MM.1S (cell line): ENCODE measurements around the gene SUSD3.

Source experiments
- DNase-seq: peaks from one replicate; pipeline ENCODE4 v3.0.0-alpha.2; 2015
- H2AFZ ChIP-seq: fragments of 300-600 bp; sonication (generic); 2 replicates; pipeline ENCODE4 v1.6.0; 2016; ENCODE audit warnings: antibody characterized with exemption, low read length
- H3F3A ChIP-seq: fragments of 300-600 bp; sonication (generic); 2 replicates; pipeline ENCODE4 v1.6.1; 2016; ENCODE audit warnings: mild to moderate bottlenecking, antibody characterized with exemption, low read length, moderate library complexity, mixed read lengths; ENCODE audit not compliant: insufficient read depth
- H3K27ac ChIP-seq: fragments of 300-600 bp; sonication (generic); 2 replicates; pipeline ENCODE4 v1.5.1; 2016; ENCODE audit warnings: mild to moderate bottlenecking, low read length
- H3K27me3 ChIP-seq: fragments of 300-600 bp; sonication (generic); replicated peaks from 2 replicates; pipeline ENCODE4 v1.6.0; 2016; ENCODE audit warnings: low read length; ENCODE audit not compliant: insufficient read depth
- H3K36me3 ChIP-seq: fragments of 300-600 bp; sonication (generic); replicated peaks from 2 replicates; pipeline ENCODE4 v1.6.1; 2016; ENCODE audit warnings: mild to moderate bottlenecking, low read length, mixed read lengths; ENCODE audit not compliant: insufficient read depth
- H3K4me1 ChIP-seq: fragments of 300-600 bp; sonication (generic); 2 replicates; pipeline ENCODE4 v1.6.1; 2016; ENCODE audit warnings: low read length, mixed read lengths
- H3K4me2 ChIP-seq: fragments of 300-600 bp; sonication (generic); 2 replicates; pipeline ENCODE4 v1.6.0; 2016; ENCODE audit warnings: low read depth, low read length
- H3K4me3 ChIP-seq: fragments of 300-600 bp; sonication (generic); 2 replicates; pipeline ENCODE4 v1.5.1; 2016; ENCODE audit warnings: low read length, mixed read lengths
- H3K79me2 ChIP-seq: fragments of 300-600 bp; sonication (generic); 2 replicates; pipeline ENCODE4 v1.6.1; 2016; ENCODE audit warnings: mixed run types, low read length, mixed read lengths
- H3K9ac ChIP-seq: fragments of 300-600 bp; sonication (generic); 2 replicates; pipeline ENCODE4 v1.6.1; 2016; ENCODE audit warnings: low read length, mixed read lengths
- H3K9me2 ChIP-seq: fragments of 300-600 bp; sonication (generic); replicated peaks from 2 replicates; pipeline ENCODE4 v1.6.1; 2016; ENCODE audit warnings: mild to moderate bottlenecking, low read length, mixed read lengths; ENCODE audit not compliant: insufficient read depth
- H3K9me3 ChIP-seq: fragments of 300-600 bp; sonication (generic); replicated peaks from 2 replicates; pipeline ENCODE4 v1.6.1; 2016; ENCODE audit warnings: mild to moderate bottlenecking, low read length, mixed read lengths; ENCODE audit not compliant: insufficient read depth
- H4K20me1 ChIP-seq: fragments of 300-600 bp; sonication (generic); 2 replicates; pipeline ENCODE4 v1.6.1; 2016; ENCODE audit warnings: mild to moderate bottlenecking, low read length, moderate library complexity, mixed read lengths; ENCODE audit not compliant: insufficient read depth
- EZH2 ChIP-seq: fragments of 300-600 bp; sonication (generic); optimal IDR thresholded peaks from 2 replicates; pipeline ENCODE3; 2017; ENCODE audit warnings: low read depth, mild to moderate bottlenecking, antibody characterized with exemption, low read length, mixed read lengths
- EZH2phosphoT487 ChIP-seq: fragments of 300-600 bp; sonication (generic); IDR thresholded peaks from 2 replicates; pipeline ENCODE4 v1.6.1; 2018; ENCODE audit warnings: antibody characterized with exemption, low read length
- TF ChIP-seq, protein P1 (sequence below): fragments of 300-600 bp; sonication (generic); IDR thresholded peaks from 2 replicates; pipeline ENCODE4 v1.5.1; 2016; ENCODE audit warnings: antibody characterized with exemption, low read length, mixed read lengths

The SUSD3 gene

DNA sequence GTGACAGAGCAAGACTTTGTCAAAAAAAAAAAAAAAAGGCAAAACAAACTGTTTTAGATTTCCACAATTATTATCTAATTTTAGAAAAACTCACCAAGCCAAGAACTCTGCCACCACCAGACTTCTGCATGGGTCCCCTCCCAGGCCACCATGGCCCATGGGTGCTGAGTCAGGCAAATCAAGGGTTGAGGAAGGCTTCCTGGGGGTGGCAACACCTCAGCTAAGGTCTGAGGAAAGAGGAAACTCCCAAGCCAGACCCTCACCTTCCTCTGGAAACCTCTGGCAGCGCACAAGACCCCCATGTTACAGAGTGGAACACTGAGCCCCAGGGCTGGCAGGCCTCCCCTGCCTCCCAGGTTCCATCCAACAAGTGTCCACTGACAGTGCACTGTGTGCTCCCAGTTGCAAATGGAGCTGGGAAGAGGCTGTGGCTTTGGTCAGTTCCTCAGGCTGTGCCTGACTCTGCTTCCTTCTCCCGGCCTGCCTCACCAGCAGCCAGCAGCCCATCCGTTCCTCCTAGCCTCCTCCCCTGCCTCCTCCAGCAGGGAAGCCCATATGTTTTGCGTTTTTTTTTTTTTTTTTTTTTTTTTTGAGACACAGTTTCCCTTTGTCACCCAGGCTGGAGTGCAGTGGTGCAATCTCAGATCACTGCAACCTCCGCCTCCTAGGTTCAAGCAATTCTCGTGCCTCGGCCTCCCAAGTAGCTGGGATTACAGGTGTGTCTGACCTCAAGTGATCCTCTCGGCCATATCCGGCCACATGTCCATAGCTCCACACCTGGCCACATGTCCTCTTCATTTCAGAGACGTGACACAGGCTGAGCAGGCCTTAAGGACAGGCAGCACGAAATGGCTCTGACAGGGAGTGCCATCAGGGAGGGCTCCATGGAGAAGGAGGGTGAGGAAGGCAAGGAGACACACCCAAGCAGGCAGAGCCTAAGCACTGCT lies 3.5 kb upstream of the SUSD3 start:
- H3K36me3 ChIP-seq, result no peaks in the 10 kb centered on the region
- H3K4me2 ChIP-seq, result no peak overlapping the region
- H3K9me2 ChIP-seq, result no peaks in the 10 kb centered on the region
- no peak overlapping the region for H3K4me3 ChIP-seq
- H2AFZ ChIP-seq, result no peak overlapping the region
- no peak overlapping the region for H3K27ac ChIP-seq
- H3K4me1 ChIP-seq, result peaks cover 7% of the 10 kb centered on the region
- H3K79me2 ChIP-seq, result peaks cover 6% of the 10 kb centered on the region; the same call in 1 of the 2 replicates
- no peaks in the 10 kb centered on the region for H4K20me1 ChIP-seq
- H3K9me3 ChIP-seq, result no peaks in the 10 kb centered on the region
- H3F3A ChIP-seq, result peaks cover 11% of the 10 kb centered on the region; the same call in 1 of the 2 replicates
- DNase-seq, result no peak
- H3K27me3 ChIP-seq, result no peaks in the 10 kb centered on the region
- H3K9ac ChIP-seq, result no peak overlapping the region
- TF ChIP-seq EZH2 (no peak), EZH2phosphoT487 (no peak)
- TF ChIP-seq, protein P1, sequence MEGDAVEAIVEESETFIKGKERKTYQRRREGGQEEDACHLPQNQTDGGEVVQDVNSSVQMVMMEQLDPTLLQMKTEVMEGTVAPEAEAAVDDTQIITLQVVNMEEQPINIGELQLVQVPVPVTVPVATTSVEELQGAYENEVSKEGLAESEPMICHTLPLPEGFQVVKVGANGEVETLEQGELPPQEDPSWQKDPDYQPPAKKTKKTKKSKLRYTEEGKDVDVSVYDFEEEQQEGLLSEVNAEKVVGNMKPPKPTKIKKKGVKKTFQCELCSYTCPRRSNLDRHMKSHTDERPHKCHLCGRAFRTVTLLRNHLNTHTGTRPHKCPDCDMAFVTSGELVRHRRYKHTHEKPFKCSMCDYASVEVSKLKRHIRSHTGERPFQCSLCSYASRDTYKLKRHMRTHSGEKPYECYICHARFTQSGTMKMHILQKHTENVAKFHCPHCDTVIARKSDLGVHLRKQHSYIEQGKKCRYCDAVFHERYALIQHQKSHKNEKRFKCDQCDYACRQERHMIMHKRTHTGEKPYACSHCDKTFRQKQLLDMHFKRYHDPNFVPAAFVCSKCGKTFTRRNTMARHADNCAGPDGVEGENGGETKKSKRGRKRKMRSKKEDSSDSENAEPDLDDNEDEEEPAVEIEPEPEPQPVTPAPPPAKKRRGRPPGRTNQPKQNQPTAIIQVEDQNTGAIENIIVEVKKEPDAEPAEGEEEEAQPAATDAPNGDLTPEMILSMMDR, result no peak

DNA sequence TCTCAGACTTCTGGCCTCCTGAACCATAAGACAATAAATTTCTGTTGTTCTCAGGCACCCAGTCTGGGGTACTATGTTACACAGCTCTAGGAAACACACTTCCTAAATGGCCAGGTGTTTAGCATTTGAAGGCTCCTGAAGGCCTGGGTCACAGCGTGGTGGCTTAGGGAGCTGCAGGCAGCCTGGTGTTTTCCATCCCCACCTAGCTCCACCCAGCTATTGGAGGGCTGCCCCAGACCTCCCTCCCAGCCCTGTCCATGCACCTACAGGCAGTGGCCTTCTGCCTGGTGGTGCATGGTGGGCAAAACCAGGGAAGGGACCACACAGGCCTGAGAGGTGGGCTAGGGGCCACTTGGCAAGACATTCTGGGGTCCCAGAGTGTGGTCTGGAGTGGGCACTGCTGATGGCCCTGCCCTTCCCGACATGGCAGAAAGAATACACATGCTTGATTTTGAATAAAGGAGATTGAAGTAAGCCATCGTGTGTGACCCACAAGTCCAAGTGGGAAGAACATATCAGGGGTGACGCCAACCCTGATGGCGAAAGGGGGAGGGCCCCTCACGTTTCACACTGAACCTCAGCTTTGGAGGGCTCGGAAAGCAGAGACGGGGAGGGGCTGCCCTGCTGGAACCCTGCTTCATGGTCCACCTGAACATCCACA lies 1.3 kb upstream of the SUSD3 start:
- no peak overlapping the region for H3K9ac ChIP-seq

DNA sequence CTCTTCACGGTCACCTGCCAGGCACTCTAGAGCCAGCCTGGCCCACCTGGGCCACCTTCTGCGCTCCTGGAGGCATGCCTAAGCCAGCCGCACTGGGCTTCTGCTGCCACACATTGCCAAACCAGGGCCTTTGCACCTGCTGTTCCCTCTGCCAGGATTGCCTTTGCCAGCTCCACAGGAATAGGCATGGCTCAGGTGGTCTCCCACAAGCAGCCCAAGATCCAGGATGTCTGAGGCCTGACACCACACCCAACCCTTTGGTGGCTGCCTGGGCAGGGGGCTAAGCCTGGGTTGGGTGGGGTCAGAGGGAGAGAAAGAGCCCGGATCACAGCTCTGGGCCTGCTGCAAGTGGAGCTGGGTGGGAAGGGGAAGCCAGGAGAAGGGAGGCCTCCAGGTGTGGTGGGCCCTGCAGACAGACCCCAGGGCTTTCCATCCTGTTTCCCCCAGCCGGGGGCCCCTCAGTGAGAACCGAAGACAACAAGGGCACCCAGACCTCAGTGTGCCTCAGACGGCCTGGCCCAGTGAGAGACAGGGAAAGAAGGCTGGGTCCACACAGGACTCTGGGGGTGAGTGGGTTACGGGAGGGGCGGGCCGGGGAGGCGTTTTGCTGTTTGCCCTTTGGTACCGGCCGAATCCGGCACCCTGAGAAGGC lies 672 bp upstream of the SUSD3 start:
- H3K4me3 ChIP-seq, result no peak overlapping the region
- no peaks in the 10 kb centered on the region for H4K20me1 ChIP-seq
- H3K4me1 ChIP-seq, result peaks cover 29% of the 10 kb centered on the region
- H2AFZ ChIP-seq, result no peak overlapping the region
- no peak for DNase-seq
- H3F3A ChIP-seq, result peaks cover 21% of the 10 kb centered on the region
- TF ChIP-seq EZH2phosphoT487 (no peak), EZH2 (no peak)
- TF ChIP-seq, protein P1, result no peak
- no peaks in the 10 kb centered on the region for H3K9me2 ChIP-seq
- H3K36me3 ChIP-seq, result no peaks in the 10 kb centered on the region
- no peaks in the 10 kb centered on the region for H3K27me3 ChIP-seq
- H3K9me3 ChIP-seq, result no peaks in the 10 kb centered on the region
- H3K27ac ChIP-seq, result no peak overlapping the region
- H3K9ac ChIP-seq, result no peak overlapping the region
- H3K79me2 ChIP-seq, result peaks cover 23% of the 10 kb centered on the region
- H3K4me2 ChIP-seq, result no peak overlapping the region

More for the DNA sequence above, 1.3 kb upstream of the SUSD3 start:
- TF ChIP-seq EZH2phosphoT487 (no peak), EZH2 (no peak)
- TF ChIP-seq, protein P1, result no peak
- Histone ChIP-seq H3K4me1 (peaks cover 23% of the 10 kb centered on the region), H4K20me1 (no peaks in the 10 kb centered on the region), H3K36me3 (no peaks in the 10 kb centered on the region), H2AFZ (no peak overlapping the region), H3K4me2 (no peak overlapping the region), H3K9me3 (no peaks in the 10 kb centered on the region), H3K27ac (no peak overlapping the region), H3K9me2 (no peaks in the 10 kb centered on the region), H3K79me2 (peaks cover 18% of the 10 kb centered on the region), H3K4me3 (no peak overlapping the region), H3F3A (peaks cover 19% of the 10 kb centered on the region), H3K27me3 (no peaks in the 10 kb centered on the region)
- no peak for DNase-seq
